Astrocyte (in vitro differentiated cells and primary cell): Measurements from ENCODE around the gene ERVMER34-1. TPM values are rescaled to one million over a fixed set of nuclear protein-coding genes. Genes with fewer than 3 reads are reported as not detected.

Experiments used
- DNase-seq: peaks from one replicate; pipeline ENCODE4 v3.0.0-alpha.2; 2010; ENCODE audit warnings: low read depth
- FAIRE-seq: peaks from 2 replicates; lab custom pipeline; 2011; peaks lifted over from hg19 to GRCh38; lab: Jason Lieb, UNC
- H2AFZ ChIP-seq: 2 replicates; pipeline ENCODE4 v1.6.0; 2012; ENCODE audit warnings: low read depth, low read length, inconsistent platforms
- H3K27ac ChIP-seq: 2 replicates; pipeline ENCODE4 v1.5.1; 2011; ENCODE audit warnings: low read depth, low read length, inconsistent platforms
- H3K27me3 ChIP-seq: 2 replicates; pipeline ENCODE4 v1.6.0; 2011; ENCODE audit warnings: low read length, inconsistent platforms; ENCODE audit not compliant: insufficient read depth
- H3K36me3 ChIP-seq: 2 replicates; pipeline ENCODE4 v1.5.1; 2011; ENCODE audit warnings: low read length, inconsistent platforms; ENCODE audit not compliant: insufficient read depth
- H3K4me1 ChIP-seq: 2 replicates; pipeline ENCODE4 v1.5.1; 2011; ENCODE audit warnings: low read length, inconsistent platforms; ENCODE audit not compliant: insufficient read depth
- H3K4me2 ChIP-seq: 2 replicates; pipeline ENCODE4 v1.6.0; 2012; ENCODE audit warnings: low read length, inconsistent platforms
- H3K4me3 ChIP-seq: 2 replicates; pipeline ENCODE4 v1.5.1; 2011; ENCODE audit warnings: low read depth, mild to moderate bottlenecking, low read length, inconsistent platforms; ENCODE audit not compliant: insufficient read depth
- H3K79me2 ChIP-seq: 2 replicates; pipeline ENCODE4 v1.6.0; 2012; ENCODE audit warnings: mild to moderate bottlenecking, low read length, inconsistent platforms; ENCODE audit not compliant: insufficient read depth
- H3K9ac ChIP-seq: 2 replicates; pipeline ENCODE4 v1.6.0; 2012; ENCODE audit warnings: mild to moderate bottlenecking, low read length, inconsistent platforms
- H3K9me3 ChIP-seq: 2 replicates; pipeline ENCODE4 v1.5.1; 2012; ENCODE audit warnings: low read depth, mild to moderate bottlenecking, low read length, inconsistent platforms; ENCODE audit not compliant: insufficient read depth
- H4K20me1 ChIP-seq: 2 replicates; pipeline ENCODE4 v1.6.0; 2012; ENCODE audit warnings: low read length, inconsistent platforms; ENCODE audit not compliant: insufficient read depth
- H3K27ac Mint-ChIP-seq: one replicate; pipeline ENCODE4 v1.8.0; 2021; ENCODE audit warnings: mild to moderate bottlenecking, mixed read lengths; ENCODE audit not compliant: unreplicated experiment
- H3K27me3 Mint-ChIP-seq: one replicate; pipeline ENCODE4 v1.8.0; 2021; ENCODE audit warnings: low read depth, mixed read lengths; ENCODE audit not compliant: unreplicated experiment
- H3K36me3 Mint-ChIP-seq: one replicate; pipeline ENCODE4 v1.8.0; 2021; ENCODE audit warnings: low read depth, mixed read lengths; ENCODE audit not compliant: unreplicated experiment
- H3K4me1 Mint-ChIP-seq: one replicate; pipeline ENCODE4 v1.8.0; 2021; ENCODE audit warnings: low read depth, mixed read lengths; ENCODE audit not compliant: unreplicated experiment
- H3K4me3 Mint-ChIP-seq: one replicate; pipeline ENCODE4 v1.8.0; 2021; ENCODE audit warnings: mild to moderate bottlenecking, moderate library complexity, mixed read lengths; ENCODE audit not compliant: unreplicated experiment
- H3K9me3 Mint-ChIP-seq: one replicate; pipeline ENCODE4 v1.8.0; 2021; ENCODE audit warnings: mild to moderate bottlenecking, mixed read lengths; ENCODE audit not compliant: unreplicated experiment
- EZH2 ChIP-seq: IDR thresholded peaks from 2 replicates; pipeline ENCODE4 v1.6.1; 2012; ENCODE audit warnings: mild to moderate bottlenecking, low read length, inconsistent platforms; ENCODE audit not compliant: insufficient read depth
- total RNA-seq: library from RNA; stranded (reverse); gene quantifications from 2 replicates; pipeline ENCODE4 v1.2.1, GENCODE V29; 2021
- TF ChIP-seq, protein P1 (sequence below): IDR thresholded peaks from 2 replicates; pipeline ENCODE4 v1.5.1; 2011; ENCODE audit warnings: low read depth, mild to moderate bottlenecking, inconsistent platforms, low read length, moderate library complexity; ENCODE audit not compliant: insufficient read depth

The ERVMER34-1 gene
- total RNA-seq, 1 donor from 2014 or later: 0.32 TPM

DNA sequence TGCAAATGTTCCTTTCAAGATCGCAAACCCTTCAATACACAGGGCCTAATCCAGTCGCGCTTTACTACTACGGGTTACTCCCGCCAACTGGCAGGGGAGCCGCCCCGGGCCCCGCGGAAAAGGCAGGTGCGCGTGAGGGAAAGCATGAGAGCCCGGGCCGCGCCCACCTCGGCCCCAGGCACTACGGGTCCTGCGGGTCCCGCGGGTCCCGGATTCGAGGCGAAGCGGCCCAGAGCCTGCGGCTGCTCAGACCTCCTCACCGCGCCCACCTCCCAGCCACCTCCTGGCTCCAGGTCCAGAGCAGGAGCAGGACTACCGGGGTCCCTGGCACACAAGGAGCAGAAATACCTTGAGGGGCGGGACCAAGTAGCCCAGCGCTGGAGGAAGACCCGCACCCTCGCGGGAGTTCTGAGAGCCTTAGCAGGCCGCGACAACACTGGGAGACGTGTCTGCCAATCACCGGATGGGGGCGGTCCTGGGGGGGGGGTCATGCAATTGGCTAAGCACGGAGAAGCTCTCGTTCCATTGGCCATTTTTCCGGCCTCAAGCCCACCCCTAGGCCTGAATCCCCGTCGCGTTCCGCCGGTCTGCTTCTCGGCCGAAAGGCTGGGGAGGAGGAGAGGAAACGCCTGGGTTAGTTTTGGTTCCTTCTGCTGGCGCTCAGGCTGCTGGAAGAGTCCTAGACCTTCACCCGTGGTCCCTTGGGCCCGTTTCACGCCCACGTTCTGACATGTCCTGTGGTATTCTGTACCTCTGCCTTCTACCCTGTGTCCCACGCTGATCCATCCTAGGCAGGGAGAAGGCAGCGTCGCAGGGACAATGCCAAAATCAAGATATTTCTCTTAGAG, 29.0 kb downstream of the ERVMER34-1 start:
- peak overlapping the region; percentile 86 for H3K9ac ChIP-seq
- Mint-ChIP-seq H3K27me3 (no peaks in the 10 kb centered on the region), H3K36me3 (no peaks in the 10 kb centered on the region), H3K4me1 (peaks cover 2% of the 10 kb centered on the region), H3K4me3 (peak overlapping the region; percentile 82), H3K27ac (peak overlapping the region; percentile 70), H3K9me3 (no peaks in the 10 kb centered on the region)
- peak overlapping the region; percentile 70 for H3K27ac ChIP-seq
- H2AFZ ChIP-seq: peak overlapping the region; percentile 90
- H3K9me3 ChIP-seq: no peaks in the 10 kb centered on the region
- no peaks in the 10 kb centered on the region for H4K20me1 ChIP-seq
- H3K4me2 ChIP-seq: peak overlapping the region; percentile 85
- TF ChIP-seq, protein P1, sequence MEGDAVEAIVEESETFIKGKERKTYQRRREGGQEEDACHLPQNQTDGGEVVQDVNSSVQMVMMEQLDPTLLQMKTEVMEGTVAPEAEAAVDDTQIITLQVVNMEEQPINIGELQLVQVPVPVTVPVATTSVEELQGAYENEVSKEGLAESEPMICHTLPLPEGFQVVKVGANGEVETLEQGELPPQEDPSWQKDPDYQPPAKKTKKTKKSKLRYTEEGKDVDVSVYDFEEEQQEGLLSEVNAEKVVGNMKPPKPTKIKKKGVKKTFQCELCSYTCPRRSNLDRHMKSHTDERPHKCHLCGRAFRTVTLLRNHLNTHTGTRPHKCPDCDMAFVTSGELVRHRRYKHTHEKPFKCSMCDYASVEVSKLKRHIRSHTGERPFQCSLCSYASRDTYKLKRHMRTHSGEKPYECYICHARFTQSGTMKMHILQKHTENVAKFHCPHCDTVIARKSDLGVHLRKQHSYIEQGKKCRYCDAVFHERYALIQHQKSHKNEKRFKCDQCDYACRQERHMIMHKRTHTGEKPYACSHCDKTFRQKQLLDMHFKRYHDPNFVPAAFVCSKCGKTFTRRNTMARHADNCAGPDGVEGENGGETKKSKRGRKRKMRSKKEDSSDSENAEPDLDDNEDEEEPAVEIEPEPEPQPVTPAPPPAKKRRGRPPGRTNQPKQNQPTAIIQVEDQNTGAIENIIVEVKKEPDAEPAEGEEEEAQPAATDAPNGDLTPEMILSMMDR: no peak
- TF ChIP-seq EZH2: no peak
- no peaks in the 10 kb centered on the region for H3K36me3 ChIP-seq
- H3K4me3 ChIP-seq: peak overlapping the region; percentile 75
- peaks cover 3% of the 10 kb centered on the region for H3K27me3 ChIP-seq
- DNase-seq (peak; percentile 95), FAIRE-seq (peak; percentile 89)
- H3K4me1 ChIP-seq: no peaks in the 10 kb centered on the region
- H3K79me2 ChIP-seq: no peaks in the 10 kb centered on the region

DNA sequence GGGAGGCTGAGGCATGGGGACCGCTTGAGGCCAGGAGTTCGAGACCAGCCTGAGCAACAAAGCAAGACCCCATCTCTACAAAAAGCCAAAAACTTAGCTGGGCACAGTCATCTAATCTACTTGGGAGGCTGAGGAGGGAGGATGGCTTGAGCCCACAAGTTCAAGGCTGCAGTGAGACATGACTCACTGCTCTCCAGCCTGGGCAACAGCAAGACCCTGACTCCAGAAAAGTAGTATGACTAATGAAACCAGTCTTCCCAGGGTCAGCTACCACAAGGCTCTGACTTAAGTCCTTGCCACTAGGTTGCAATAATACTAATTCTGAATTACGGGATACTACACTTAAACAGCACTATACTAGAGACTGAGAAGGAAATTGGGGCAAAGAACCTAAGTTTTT, 33.1 kb downstream of the ERVMER34-1 start:
- no peak overlapping the region for H2AFZ ChIP-seq
- H3K36me3 ChIP-seq: peaks cover 31% of the 10 kb centered on the region

More for the DNA sequence above, 33.1 kb downstream of the ERVMER34-1 start:
- Histone ChIP-seq H3K4me3 (no peak overlapping the region), H3K9ac (no peak overlapping the region), H3K79me2 (peaks cover 22% of the 10 kb centered on the region), H3K27ac (no peak overlapping the region), H3K4me2 (no peak overlapping the region), H3K27me3 (no peaks in the 10 kb centered on the region), H3K4me1 (peaks cover 22% of the 10 kb centered on the region), H4K20me1 (peaks cover 11% of the 10 kb centered on the region), H3K9me3 (no peaks in the 10 kb centered on the region)
- Mint-ChIP-seq H3K9me3 (no peaks in the 10 kb centered on the region), H3K27me3 (no peaks in the 10 kb centered on the region), H3K4me3 (no peak overlapping the region), H3K27ac (peak overlapping the region; percentile 71), H3K4me1 (peaks cover 25% of the 10 kb centered on the region), H3K36me3 (peaks cover 6% of the 10 kb centered on the region)
- FAIRE-seq (no peak), DNase-seq (peak; percentile 22)
- TF ChIP-seq, protein P1: no peak
- TF ChIP-seq EZH2: no peak
